ENCODE results near the gene FAM3D. TPM values are rescaled to one million over a fixed set of nuclear protein-coding genes. Genes with fewer than 3 reads are reported as not detected.

FAM3D gene
- total and polyA plus RNA-seq, 2 of the 8 experiments (the other 6 are each of a cell fraction or from before 2014, with no cell fraction given): not detected

- no peak for TF ChIP-seq BCL11A (IDR thresholded peaks at IDR 0.05; ENCODE audit: low read depth in 2 of 2, low read length in 2 of 2)
- TF ChIP-seq, protein P1, sequence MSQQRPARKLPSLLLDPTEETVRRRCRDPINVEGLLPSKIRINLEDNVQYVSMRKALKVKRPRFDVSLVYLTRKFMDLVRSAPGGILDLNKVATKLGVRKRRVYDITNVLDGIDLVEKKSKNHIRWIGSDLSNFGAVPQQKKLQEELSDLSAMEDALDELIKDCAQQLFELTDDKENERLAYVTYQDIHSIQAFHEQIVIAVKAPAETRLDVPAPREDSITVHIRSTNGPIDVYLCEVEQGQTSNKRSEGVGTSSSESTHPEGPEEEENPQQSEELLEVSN (IDR thresholded peaks at IDR 0.05): no peak
These were observed 28.0 kb downstream of the FAM3D start (continued) for GRCh38 chr3:58638591-58638990.
